ENCODE results near the gene MOB3B.

MOB3B gene

DNA sequence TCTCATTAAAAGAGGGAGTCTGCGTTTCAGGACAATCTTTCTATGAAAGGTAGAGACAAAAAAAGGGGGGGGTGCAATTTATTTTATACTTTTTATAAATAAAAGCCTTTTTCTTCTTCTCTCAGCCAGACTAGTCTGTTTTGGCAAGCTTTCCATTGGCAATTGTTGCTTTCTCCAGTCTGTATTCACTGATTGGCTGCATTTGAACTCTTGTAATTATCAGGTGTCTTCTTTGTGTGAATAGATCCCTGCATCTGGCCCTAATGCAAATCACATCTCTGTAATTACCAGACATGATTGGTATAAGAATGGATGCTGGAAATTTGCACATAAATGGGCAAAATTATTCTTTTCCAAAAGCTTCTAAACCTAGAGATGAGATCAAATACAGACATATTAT, 225.1 kb downstream of the MOB3B start:
- DNase-seq (ENCODE audit: low read depth), result no peak
- TF ChIP-seq, protein P1, sequence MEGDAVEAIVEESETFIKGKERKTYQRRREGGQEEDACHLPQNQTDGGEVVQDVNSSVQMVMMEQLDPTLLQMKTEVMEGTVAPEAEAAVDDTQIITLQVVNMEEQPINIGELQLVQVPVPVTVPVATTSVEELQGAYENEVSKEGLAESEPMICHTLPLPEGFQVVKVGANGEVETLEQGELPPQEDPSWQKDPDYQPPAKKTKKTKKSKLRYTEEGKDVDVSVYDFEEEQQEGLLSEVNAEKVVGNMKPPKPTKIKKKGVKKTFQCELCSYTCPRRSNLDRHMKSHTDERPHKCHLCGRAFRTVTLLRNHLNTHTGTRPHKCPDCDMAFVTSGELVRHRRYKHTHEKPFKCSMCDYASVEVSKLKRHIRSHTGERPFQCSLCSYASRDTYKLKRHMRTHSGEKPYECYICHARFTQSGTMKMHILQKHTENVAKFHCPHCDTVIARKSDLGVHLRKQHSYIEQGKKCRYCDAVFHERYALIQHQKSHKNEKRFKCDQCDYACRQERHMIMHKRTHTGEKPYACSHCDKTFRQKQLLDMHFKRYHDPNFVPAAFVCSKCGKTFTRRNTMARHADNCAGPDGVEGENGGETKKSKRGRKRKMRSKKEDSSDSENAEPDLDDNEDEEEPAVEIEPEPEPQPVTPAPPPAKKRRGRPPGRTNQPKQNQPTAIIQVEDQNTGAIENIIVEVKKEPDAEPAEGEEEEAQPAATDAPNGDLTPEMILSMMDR (IDR thresholded peaks at IDR 0.05; ENCODE audit: low read depth, low read length, missing control alignments), result no peak
- in situ Hi-C loops (cut with HindIII; ENCODE audit: low sequenced_read_pairs), result no loop called here
- H3K4me3 ChIP-seq (ENCODE audit: low read depth, low read length), result no peak overlapping the region

DNA sequence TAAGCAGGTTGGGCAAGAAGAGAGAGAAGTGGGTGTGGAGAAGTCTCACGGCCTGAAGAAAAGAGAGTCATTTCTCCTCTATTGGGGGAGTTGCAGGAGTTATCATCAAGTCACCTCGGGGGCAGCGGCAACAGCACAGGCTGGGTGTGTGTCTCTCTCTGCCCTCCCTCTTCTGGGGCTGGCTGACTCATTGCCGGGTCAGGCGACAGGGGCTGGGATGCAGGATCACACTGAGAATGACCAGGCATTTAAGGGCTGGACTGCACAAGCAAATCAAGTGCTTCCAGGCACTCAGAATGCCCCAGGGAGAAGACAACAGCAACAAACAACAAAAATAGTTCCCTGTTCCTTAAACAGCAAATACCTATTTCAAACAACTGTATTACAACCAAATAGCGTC, 226.4 kb downstream of the MOB3B start:
- TF ChIP-seq, protein P1 (IDR thresholded peaks at IDR 0.05; ENCODE audit: low read depth, low read length, missing control alignments), result no peak
- in situ Hi-C loops (cut with HindIII; ENCODE audit: low sequenced_read_pairs), result no loop called here
- no peak for DNase-seq (ENCODE audit: low read depth)
- no peak overlapping the region for H3K4me3 ChIP-seq (ENCODE audit: low read depth, low read length)

DNA sequence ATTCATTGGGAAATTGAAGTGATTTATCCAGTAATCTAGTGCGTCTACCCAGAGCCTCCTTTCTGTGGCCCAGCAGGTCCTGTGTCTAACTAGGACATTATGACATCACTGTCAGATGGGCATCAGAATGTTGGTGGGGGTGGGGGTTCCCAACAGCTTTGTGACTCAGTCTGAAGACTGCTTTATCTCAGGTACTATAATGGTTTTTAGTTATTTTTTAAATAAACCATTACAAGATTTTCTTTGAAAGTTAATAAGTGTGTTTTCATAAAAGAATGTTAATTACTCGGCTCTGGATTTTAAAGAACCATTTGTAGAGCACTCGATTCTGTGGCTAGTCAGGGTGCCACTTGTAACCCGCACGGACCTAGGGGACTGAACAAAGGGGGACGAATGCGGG, 232.6 kb downstream of the MOB3B start, which contains the start of gene EQTN:
TSS of gene EQTN (minus strand) at position 101 of the 400 bp plus-strand sequence. CDS start at position 6, 95 bp downstream.
- no peak within 1 kb of the TSS for H3K4me3 ChIP-seq (ENCODE audit: low read depth, low read length)
- TF ChIP-seq, protein P1 (IDR thresholded peaks at IDR 0.05; ENCODE audit: low read depth, low read length, missing control alignments), result no peak
- in situ Hi-C loops (cut with HindIII; ENCODE audit: low sequenced_read_pairs), result no loop called here
- DNase-seq (ENCODE audit: low read depth), result no peak

DNA sequence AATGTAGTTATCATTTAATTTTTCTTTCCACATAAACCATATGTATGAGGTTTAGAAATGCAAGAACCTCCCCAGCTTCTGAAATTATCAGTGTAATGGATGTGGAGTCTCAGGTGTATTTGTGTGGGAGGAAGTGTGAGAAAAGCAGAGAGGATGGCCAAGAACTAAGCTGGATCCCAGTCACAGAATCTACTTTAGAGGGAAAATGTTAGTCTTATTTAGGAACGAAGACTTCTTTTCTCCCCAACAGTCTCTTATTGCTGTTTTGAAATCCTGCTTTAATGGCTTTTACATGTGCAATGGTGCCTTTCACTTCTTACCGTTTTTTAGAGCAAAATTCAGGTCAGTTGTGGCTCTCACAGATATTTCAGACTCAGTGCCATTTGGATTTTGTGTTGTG, 235.6 kb downstream of the MOB3B start:
- TF ChIP-seq, protein P1 (IDR thresholded peaks at IDR 0.05; ENCODE audit: low read depth, low read length, missing control alignments), result no peak
- in situ Hi-C loops (cut with HindIII; ENCODE audit: low sequenced_read_pairs), result no loop called here
- DNase-seq (ENCODE audit: low read depth), result no peak
- H3K4me3 ChIP-seq (ENCODE audit: low read depth, low read length), result no peak overlapping the region

DNA sequence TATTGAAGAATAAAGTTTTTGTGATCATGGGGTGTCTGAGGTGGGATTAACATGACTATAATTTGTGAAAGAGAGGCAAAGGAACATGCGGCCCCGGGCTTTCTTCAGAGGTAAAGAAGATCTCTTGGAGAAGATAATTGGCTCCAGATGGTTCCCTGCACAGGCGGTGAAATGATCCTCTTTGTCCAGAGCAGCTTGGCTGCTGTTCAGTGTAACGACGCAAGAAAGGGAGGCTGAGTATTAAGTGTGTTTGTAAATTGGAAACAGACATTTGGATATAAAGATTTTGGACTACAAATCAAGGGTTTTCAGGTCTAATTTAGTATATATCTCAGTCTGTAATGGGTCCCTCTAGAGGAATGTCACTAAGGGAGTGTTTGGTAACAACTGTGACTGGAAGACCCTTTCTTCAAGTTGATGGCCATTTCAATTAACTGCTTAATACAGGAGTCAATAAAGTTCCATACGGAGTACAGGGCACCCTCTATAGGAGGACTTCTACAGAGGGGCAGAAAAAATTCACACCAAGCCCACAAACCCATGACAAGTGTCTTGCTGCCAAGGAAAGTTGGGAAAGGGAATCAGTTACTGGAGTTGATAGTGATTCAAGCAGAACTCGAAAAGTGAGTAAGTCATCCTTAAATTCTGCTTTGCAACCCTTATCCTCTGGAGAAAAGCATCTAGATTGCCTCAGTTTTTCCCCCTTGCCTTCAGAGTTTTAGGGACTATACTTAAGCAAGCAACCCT, 236.8 kb downstream of the MOB3B start:
- TF ChIP-seq, protein P1 (IDR thresholded peaks at IDR 0.05; ENCODE audit: low read depth, low read length, missing control alignments), result no peak
- in situ Hi-C loops (cut with HindIII; ENCODE audit: low sequenced_read_pairs), result no loop called here
- H3K4me3 ChIP-seq (ENCODE audit: low read depth, low read length), result no peak overlapping the region
- DNase-seq (ENCODE audit: low read depth), result no peak

DNA sequence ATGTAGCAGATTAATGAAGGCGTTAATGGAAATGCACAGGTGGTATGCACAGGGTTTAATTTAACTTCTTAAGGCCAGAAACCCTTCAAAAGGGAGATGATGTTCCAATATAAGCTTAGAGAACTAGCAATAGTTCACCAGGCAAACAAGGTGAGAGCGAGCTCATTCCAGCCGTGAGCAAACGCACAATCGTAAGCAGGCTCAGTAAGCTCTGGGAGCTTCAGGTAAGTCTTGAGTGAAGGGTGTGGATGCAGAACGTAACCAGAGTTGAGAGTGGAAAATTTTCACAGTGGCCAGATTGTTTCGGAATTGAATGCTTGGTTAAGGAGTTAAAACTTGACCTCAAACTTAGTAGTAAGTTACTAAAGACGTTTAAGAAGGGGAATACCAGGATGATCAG, 238.3 kb downstream of the MOB3B start:
- no peak overlapping the region for H3K4me3 ChIP-seq (ENCODE audit: low read depth, low read length)
- TF ChIP-seq, protein P1 (IDR thresholded peaks at IDR 0.05; ENCODE audit: low read depth, low read length, missing control alignments), result no peak
- in situ Hi-C loops (cut with HindIII; ENCODE audit: low sequenced_read_pairs), result no loop called here
- DNase-seq (ENCODE audit: low read depth), result no peak

All from astrocyte of the cerebellum (primary cell).